NCI-H748 treated with DMSO at 0.1 percent for 48 hours (cell line): ENCODE measurements around the gene TDRD1.
"Not testable (repeated sequence)": the region's sequence is repeated elsewhere in the genome, so short reads cannot be mapped to it uniquely, and the experiment has no call there.

Source experiments
- DNase-seq: peaks from one replicate; lab custom pipeline; 2025; lab: John Stamatoyannopoulos, UW

The TDRD1 gene, protein sequence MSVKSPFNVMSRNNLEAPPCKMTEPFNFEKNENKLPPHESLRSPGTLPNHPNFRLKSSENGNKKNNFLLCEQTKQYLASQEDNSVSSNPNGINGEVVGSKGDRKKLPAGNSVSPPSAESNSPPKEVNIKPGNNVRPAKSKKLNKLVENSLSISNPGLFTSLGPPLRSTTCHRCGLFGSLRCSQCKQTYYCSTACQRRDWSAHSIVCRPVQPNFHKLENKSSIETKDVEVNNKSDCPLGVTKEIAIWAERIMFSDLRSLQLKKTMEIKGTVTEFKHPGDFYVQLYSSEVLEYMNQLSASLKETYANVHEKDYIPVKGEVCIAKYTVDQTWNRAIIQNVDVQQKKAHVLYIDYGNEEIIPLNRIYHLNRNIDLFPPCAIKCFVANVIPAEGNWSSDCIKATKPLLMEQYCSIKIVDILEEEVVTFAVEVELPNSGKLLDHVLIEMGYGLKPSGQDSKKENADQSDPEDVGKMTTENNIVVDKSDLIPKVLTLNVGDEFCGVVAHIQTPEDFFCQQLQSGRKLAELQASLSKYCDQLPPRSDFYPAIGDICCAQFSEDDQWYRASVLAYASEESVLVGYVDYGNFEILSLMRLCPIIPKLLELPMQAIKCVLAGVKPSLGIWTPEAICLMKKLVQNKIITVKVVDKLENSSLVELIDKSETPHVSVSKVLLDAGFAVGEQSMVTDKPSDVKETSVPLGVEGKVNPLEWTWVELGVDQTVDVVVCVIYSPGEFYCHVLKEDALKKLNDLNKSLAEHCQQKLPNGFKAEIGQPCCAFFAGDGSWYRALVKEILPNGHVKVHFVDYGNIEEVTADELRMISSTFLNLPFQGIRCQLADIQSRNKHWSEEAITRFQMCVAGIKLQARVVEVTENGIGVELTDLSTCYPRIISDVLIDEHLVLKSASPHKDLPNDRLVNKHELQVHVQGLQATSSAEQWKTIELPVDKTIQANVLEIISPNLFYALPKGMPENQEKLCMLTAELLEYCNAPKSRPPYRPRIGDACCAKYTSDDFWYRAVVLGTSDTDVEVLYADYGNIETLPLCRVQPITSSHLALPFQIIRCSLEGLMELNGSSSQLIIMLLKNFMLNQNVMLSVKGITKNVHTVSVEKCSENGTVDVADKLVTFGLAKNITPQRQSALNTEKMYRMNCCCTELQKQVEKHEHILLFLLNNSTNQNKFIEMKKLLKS

DNA sequence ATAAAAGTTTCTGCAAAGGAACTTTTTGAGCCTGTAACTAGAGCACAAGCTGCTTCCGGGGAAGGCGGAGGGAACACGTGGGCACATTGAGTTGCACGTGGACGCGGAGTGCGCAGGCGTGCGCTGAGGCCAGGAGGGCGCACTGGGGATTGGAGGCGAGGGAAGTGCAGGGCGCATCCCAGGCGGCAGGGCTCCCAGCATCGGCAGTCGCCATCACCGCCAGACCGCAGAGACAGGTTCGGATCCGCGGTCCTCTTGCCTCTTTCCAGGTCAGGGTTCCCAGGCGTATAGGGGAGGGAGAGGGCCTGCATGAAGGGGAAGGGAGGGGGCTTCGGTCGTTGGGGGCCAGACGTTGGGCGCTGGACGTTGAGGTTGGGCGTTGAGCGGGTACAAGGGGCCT is at the start of gene TDRD1:
TDRD1 (plus strand) TSS at position 206 of the 400 bp plus-strand sequence. CDS start 8,479 bp downstream, outside the sequence.
- DNase-seq = no peak

DNA sequence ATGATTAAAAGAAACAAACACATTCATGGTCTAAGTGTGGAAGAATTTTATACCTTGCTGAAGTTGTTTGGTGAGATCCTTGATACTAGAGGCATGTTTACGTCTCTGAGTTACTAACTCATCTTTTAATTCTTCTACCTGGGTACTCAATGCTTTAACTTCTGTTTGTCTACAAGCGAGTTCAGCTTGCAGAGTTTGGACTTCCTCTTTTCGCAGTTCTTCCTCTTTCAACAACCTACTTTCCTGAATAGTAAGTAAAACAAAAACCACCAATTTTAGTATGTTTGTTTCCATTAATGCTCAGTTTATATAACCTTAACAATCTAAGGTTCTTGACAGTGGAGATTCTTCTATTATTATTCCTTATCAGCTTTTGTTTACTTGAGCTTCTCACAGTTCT is 48.1 kb upstream of the TDRD1 start:
- DNase-seq = no peak

DNA sequence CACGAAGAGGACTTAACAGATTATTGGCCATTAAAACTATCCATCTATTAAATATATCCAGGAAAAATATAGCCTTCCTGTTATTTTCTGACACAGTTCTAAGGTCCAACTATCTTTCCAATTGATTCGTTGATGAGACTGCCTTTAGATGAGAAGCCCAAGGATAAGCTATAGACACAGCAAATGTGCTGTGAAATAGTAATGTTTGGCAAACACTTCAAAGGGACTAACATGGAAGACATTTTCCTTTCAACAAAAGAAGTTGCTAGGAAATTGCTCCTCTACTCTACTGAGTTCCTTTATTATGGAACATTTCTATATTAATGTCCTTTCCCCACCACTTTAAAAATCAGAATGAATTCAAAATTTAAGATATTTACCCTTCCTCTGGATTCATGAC is 43.7 kb upstream of the TDRD1 start:
- no peak for DNase-seq

DNA sequence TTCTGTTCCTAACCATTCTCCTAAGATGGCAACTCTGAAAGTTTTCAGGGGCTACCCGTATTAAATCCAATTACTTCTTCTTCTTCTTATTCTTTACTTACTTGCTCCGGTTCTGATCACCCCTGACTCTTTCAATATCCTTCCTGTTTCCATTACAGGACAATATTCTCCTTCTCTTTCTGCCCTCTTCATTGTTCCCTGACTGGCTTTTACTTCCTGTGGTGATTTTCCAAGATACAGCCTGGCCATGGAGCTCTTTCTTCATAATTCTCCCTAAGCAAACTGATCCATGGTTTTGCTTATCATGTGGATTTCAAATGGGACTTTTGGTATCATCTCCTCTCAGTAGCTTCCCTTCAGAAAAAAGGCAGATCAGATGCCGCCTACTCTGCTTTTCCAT is 40.6 kb upstream of the TDRD1 start:
- no peak for DNase-seq

DNA sequence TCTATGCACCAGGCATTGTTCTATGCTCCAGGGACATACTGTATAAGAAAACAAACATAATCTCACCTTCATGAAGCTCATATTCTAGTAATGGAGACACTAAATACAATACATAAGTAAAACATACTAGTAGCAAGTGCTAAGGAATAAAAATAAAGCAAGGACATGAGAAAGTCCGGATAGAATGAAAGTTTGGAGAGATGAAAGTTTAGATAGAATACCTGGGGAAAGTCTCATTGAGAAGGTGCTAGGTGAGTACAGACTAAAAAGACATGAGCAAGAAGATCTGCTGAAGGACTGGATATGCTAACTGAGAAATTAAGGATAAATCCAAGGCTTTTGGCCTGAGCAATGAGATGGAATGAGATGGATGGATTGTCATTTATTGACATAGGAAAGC is 39.1 kb upstream of the TDRD1 start:
- no peak for DNase-seq

DNA sequence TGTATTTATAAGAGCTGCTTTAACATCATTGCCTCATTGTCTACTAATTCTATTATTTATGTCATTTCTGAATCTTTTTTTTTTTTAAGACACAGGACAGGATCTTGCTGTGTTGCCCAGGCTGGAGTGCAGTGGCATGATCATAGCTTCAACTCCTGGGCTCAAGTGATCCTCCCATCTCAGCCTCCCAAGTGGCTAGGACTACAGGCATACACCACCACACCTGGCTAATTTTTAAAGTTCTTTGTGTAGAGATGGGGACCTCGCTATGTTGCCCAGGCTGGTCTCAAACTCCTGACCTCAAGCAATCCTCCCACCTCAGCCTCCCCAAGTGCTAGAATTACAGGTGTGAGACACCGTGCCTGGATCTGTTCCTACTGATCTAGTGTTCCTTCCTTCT is 38.3 kb upstream of the TDRD1 start:
- DNase-seq = not testable (repeated sequence)

DNA sequence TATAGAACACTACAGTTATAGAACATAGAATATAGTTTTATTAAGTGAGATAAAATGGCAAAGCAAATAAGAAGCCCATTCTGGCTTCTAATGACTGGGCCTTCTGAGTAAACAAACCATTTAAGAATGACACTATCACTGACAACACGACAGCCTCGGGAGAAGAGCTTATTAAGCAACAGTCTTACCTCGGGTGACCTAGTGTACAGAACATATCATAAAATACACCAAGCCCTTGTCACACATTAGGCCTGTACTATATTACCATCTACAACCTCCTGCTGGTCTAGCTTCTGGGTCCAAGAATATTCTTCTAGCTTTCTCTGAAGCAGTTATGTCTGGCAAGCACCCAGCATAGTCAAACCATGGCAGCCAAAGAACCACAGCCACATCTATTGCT is 37.1 kb upstream of the TDRD1 start:
- DNase-seq = peak; percentile 3

DNA sequence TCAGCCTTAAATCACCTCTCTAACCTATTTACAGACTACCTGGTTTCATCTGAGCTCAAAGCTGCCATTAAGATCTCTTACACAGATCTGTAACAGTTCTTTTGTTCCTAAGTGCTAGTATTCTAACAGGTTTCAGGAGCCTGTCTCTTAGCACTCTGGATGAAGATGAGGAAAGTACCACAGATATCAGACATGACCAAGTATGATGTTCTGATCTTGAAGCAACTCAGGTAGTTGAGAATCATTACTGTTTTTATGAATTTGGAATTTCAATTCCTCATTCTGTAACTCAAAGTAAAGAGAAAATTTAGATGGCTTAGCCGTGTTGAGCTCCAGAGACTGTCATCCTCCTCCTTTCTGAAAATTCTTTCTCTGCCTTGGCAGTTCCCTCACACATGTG is 36.0 kb upstream of the TDRD1 start:
- DNase-seq = no peak

DNA sequence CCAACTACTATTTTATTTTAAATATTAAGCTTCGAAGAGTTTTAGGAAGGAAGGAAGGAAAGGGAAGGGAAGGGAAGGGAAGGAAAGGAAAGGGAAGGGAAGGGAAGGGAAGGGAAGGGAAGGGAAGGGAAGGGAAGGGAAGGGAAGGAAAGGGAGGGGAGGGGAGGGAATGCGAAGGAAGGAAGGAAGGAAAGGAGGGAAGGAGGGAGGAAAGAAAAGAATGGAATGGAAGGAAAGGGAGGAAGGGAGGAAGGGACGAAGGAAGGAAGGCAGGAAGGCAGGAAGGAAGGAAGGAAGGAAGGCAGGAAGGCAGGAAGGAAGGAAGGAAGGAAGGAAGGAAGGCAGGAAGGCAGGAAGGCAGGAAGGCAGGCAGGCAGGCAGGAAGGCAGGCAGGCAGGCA is 29.7 kb upstream of the TDRD1 start:
- DNase-seq = not testable (repeated sequence)

DNA sequence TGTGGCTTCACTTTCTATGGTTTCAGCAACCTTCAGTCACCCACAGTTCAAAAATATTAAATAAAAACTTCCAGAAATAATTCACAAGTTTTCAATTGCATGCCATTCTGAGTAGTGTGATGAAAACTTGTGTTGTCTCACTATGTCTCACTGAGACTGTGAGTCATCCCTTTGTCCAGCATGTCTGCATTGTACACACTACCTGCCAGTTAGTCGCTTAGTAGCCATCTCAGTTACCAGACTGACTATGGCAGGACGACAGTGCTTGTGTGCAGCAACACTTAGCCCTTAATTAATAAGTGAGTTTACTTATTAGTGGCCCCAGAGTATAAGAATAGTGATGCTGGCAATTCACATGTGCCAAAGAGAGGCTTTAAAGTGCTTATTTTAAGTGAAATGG is 27.7 kb upstream of the TDRD1 start:
- DNase-seq = no peak

DNA sequence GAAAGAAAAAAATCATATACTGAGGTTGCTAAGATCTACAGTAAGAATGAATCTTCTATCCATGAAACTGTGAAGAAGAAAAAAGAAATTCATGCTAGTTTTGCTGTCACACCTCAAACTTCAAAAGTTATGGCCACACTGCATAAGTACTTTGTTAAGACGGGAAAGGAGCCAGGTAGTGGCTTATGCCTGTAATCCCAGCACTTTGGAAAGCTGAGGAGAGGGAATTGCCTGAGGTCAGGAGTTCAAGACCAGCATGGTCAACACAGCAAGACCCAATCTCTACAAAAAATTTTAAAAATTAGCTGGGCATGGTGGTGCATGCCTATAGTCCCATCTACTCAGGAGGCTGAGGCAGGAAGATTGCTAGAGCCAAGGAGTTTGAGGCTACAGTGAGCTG is 27.3 kb upstream of the TDRD1 start:
- DNase-seq = no peak

DNA sequence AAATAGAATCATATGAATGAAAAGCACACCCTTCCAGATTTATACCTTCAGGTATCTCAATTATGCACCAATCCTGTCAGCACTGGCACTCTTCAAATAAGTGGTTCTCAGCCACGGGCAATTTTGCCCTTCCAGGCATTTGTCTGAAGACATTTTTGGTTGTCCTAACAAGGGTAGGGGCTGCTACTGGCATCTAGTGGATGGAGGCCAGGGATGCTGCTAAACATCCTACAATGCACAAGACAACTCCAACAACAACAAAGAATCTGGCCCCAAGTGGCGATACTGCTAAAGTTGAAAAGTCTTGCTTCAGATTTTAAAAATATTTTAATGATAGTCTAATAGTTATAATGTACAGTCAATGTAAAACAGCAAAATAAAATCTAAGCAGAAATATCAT is 21.2 kb upstream of the TDRD1 start:
- no peak for DNase-seq

DNA sequence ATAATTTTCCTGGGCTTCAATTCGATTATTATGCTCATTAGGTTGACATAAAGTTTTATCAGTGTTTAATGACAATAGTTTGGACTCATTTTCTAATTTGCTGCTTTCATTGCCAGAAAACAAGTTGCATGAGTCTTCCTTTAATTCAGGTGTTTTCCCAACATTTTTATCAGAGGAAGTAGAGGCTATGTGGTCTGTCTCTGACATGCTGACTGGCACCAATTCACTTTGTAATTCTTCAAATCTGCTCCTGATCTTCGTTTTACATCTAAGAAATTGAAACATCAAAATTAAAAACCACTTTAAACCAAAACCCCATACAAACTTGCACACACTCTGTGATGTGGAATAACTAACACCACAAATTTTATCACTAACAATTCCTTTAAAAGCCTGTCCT is 16.1 kb upstream of the TDRD1 start:
- DNase-seq = no peak

DNA sequence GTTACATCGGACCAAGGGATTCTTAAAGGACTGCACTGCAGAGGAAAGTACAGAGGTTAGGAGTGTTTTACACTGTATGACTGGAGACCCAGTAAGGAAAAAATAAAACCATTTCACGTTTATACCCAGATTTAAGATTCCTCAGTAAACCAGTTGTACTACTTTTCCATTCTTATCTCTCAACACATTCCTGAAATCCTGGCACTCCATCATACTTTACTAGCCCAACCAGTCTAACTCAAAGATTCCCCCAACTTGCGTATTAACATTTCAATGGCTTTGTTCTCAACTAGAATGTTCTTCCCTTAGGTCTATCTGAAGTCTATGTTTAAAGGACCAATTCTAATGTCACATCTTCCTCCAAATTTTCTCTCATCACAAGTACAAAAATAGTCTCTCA is 13.1 kb upstream of the TDRD1 start:
- no peak for DNase-seq

DNA sequence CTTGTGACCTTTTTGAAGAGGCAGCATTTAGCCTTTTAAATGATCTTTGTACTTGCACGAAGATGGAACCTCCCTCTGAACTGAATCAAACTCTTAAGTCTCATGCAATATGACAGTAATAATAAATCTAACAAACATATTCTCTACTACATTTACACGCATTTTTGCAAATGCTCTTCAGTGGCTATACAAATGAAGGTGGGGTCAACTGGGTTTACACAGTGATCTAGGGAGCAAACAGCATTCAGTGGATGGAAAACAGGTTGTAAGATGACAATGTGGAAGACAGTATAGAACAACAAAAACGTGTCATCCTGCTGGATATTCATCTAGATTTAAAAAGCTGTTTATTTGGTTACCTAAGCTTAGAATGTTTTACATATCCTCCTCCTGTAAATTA is 12.7 kb upstream of the TDRD1 start:
- no peak for DNase-seq

DNA sequence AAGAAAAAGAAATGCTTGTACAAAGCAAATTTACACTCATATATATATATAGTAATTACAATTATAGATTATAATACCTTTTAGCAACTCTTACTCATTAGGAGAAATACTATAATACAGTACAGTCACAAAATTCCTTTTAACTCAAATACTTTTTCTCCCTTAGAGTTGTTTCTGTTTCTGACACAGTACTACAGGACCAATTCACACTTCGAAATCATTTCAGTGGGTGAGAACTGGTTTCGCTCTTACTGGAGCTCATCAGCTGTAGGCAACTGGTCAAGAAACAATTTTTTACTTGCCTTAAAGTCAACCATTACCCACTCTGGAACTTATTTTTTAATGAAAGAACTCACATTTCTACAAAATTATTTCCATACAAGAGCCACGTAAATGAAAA is 11.2 kb upstream of the TDRD1 start:
- no peak for DNase-seq

DNA sequence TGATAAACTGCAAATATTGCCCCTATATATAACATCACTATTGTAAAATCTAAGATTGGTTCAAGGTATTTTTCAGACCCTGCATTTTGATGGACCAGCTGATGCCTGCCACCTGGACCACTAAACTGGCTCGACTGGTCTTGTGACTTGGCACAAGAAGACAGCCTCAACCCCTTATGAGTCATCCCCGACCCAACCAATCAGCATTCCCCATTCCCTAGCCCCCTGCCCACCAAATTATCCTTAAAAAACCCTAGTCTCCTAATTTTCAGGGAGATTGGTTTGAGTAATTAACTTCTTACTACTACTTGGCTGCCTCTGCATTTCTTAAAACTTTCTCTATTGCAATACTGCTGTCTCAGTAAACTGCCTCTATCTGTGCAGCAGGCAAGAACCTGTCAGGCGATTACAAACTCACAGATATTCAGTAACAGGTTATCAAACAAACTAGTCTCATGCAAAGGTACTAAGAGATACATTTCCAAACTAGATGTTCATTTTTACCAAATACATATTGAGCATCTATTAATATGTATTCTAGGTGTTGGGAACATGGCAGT is 10.6 kb upstream of the TDRD1 start:
- no peak for DNase-seq

DNA sequence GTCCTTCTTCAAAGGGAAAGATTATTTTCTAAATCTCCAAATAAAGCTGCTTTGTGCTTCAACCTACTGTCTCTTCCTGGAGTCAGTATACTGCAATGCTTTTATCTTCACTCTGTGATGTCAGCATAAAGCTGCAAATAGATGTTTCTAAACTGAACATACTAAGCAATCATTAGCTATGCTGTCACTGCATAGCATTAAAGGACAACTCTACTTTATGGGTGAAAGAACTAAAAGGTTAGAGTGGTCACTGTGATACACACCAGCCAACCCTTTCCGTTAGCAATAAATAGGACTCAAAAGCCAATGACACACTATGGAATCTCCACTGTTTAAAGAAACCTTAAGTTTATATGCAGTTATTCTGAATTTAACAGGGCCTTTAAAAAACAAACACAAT is 6.9 kb upstream of the TDRD1 start:
- DNase-seq = no peak

DNA sequence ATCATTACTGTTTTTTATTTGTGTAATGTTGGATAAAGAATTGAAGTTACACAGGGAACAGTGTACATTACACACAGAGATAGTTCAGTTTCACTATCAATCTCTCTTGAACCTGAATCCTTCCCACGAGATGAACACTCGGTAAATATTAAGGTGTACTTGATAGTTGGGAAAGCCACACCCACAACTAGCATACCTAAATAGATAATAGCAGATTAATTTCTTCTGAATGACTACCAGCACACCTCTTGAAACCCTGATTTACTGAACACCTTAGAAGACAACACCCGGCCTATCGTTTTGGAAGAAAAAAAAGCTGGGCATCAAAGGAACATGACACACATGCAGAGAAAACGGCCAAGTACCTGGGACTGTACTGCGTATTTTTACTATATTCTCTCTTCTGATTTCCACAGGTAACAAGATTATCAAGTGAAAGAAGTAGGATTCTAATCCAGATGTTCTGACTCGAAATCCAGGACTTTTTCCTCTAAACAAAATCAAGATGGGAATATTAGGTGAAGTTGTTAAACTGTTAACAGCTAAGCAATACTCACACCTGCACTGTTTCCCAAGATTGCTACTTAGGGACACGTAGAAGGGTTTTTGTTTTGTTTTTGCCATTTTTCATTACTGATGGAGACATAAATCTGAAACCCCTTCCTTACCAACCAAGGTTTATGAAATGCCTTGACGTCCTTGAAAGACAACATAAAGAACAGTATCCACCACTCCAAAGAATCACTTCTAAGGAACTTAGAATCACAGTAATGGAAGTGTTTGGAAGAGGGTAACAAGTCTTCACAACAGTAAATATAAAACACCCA is 6.2 kb upstream of the TDRD1 start:
- DNase-seq = peak; percentile 3

DNA sequence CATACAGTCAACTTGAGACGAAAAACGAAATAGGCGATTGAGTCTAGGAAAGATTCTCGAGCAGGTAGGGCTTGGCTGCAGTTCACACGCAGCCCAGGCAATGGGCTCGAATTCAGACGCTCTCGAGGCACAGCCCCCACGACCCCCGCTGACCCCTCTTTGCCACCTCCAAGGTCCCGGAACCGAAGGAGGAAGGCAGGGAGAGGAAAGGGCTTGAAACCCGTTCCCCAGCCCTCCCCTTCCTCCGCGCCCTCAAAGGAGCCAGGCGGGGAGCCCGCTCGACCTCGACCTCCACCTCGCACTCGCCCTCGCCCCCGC is 5.6 kb upstream of the TDRD1 start:
- DNase-seq = no peak

DNA sequence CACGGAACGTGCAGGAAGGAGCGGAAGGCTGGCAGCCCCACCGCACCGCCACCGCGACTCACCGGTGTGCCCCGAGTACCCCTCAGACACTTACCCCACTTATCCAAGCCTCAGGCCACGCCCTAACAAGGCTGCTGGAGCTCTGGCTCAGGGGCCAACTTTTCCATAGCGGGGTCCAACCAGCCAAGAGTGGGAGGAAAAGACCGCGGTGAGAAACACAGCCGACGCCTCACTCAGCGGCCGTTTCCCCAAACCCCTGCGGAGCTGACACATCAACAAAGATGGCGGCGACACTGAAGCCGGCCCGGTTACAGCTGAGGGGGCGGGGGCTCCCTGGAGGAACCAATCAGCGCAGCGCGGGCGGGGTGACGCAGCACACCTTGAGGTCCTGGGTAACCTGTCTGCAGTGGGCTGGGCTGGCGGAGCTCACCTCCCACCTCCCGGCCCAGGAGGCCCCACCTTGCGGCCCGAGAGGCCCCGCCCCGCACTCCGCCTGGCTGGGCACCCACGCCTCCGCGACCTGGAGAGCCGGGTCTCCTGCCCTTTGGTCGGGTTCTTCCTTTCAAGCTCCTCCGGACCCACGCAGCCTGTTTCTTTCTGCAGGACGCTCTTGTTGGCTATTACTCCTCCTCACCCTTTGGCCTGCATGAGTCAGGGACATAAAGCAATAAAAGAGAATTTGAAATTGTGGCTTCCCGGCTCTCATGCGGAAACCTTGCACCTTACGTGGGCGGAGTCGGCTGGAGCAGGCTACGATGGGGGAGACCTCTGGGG is 5.0 kb upstream of the TDRD1 start, which contains the start of gene CCDC186:
CCDC186 (minus strand) TSS at position 283 of the 774 bp plus-strand sequence. CDS start 10,935 bp downstream, outside the sequence.
- peak; percentile 75 for DNase-seq
